Smooth muscle cell (in vitro differentiated cells): ENCODE measurements around the gene SOS1. TPM values are rescaled to one million over a fixed set of nuclear protein-coding genes. Genes with fewer than 3 reads are reported as not detected.

Experiments used
- DNase-seq: peaks from one replicate; lab custom pipeline; 2025; ENCODE audit not compliant: unreplicated experiment; lab: John Stamatoyannopoulos, UW
- H2AFZ ChIP-seq: fragments of 200-600 bp; sonication (generic); 2 replicates; pipeline ENCODE4 v1.6.0; 2016; ENCODE audit warnings: antibody characterized with exemption, low read depth, mild to moderate bottlenecking
- H3F3A ChIP-seq: fragments of 200-600 bp; sonication (generic); 2 replicates; pipeline ENCODE4 v1.6.0; 2017; ENCODE audit warnings: antibody characterized with exemption, low read depth
- H3K27ac ChIP-seq: fragments of 200-600 bp; sonication (generic); 2 replicates; pipeline ENCODE4 v1.5.1; 2016; ENCODE audit warnings: low read depth, mild to moderate bottlenecking
- H3K27me3 ChIP-seq: fragments of 200-600 bp; sonication (generic); 2 replicates; pipeline ENCODE4 v1.6.1; 2016; ENCODE audit warnings: low read depth, mild to moderate bottlenecking
- H3K36me3 ChIP-seq: fragments of 200-600 bp; sonication (generic); 2 replicates; pipeline ENCODE4 v1.5.1; 2016; ENCODE audit warnings: low read depth
- H3K4me1 ChIP-seq: fragments of 200-600 bp; sonication (generic); 2 replicates; pipeline ENCODE4 v1.5.1; 2016; ENCODE audit warnings: low read depth
- H3K4me2 ChIP-seq: fragments of 200-600 bp; sonication (generic); 2 replicates; pipeline ENCODE4 v1.6.0; 2016; ENCODE audit warnings: mild to moderate bottlenecking
- H3K4me3 ChIP-seq: fragments of 200-600 bp; sonication (generic); 2 replicates; pipeline ENCODE4 v1.5.1; 2016; ENCODE audit warnings: mild to moderate bottlenecking
- H3K79me2 ChIP-seq: fragments of 200-600 bp; sonication (generic); 2 replicates; pipeline ENCODE4 v1.6.0; 2016; ENCODE audit warnings: low read depth, mild to moderate bottlenecking
- H3K9ac ChIP-seq: fragments of 200-600 bp; sonication (generic); 2 replicates; pipeline ENCODE4 v1.6.0; 2016; ENCODE audit warnings: low read depth
- H3K9me3 ChIP-seq: fragments of 200-600 bp; sonication (generic); replicated peaks from 2 replicates; pipeline ENCODE4 v1.5.1; 2016; ENCODE audit warnings: low read depth
- H4K20me1 ChIP-seq: fragments of 200-600 bp; sonication (generic); 2 replicates; pipeline ENCODE4 v1.6.0; 2016; ENCODE audit warnings: low read depth
- CTCF ChIP-seq: fragments of 200-600 bp; sonication (generic); IDR thresholded peaks from 2 replicates; pipeline ENCODE4 v1.5.1; 2017; ENCODE audit warnings: borderline replicate concordance, mild to moderate bottlenecking, antibody characterized with exemption; ENCODE audit not compliant: insufficient read depth, poor library complexity, severe bottlenecking
- WGBS: methylation state at CpG from one replicate; pipeline ENCODE4 v1.1.7; 2016; ENCODE audit warnings: low lambda C conversion rate; 5-methylcytosine and 5-hydroxymethylcytosine counted together
- polyA plus RNA-seq: library from polyadenylated mRNA; unstranded; fragments of >200 nt; fragmentation: Nextera tagmentation; extraction: Ambion mirVana; gene quantifications from 2 replicates; pipeline ENCODE4 v1.2.1, GENCODE V29; 2016
- total RNA-seq: library from RNA; depleted of rRNA; stranded (reverse); fragments of >200 nt; gene quantifications from 2 replicates; pipeline ENCODE4 v1.2.3, GENCODE V29; 2014

SOS1 gene
- total and polyA plus RNA-seq, 2 experiments from 2014 or later: 8.4 to 34.0 TPM

- DNase-seq: no peak
- Histone ChIP-seq H3K4me2 (no peak overlapping the region), H3K79me2 (peaks cover 65% of the 10 kb centered on the region), H2AFZ (no peak overlapping the region), H3K9ac (peak overlapping the region; percentile 40), H3K9me3 (no peaks in the 10 kb centered on the region), H3K4me3 (no peak overlapping the region), H3K27ac (peak overlapping the region; percentile 64), H3K4me1 (no peaks in the 10 kb centered on the region), H3F3A (no peaks in the 10 kb centered on the region), H3K36me3 (no peaks in the 10 kb centered on the region), H3K27me3 (no peaks in the 10 kb centered on the region), H4K20me1 (peaks cover 66% of the 10 kb centered on the region)
- WGBS: 83% methylated on average over 1 of the region's 1 CpG
- TF ChIP-seq CTCF: no peak
These were observed 52.3 kb downstream of the SOS1 start for GRCh38 chr2:39068299-39069135.

DNA sequence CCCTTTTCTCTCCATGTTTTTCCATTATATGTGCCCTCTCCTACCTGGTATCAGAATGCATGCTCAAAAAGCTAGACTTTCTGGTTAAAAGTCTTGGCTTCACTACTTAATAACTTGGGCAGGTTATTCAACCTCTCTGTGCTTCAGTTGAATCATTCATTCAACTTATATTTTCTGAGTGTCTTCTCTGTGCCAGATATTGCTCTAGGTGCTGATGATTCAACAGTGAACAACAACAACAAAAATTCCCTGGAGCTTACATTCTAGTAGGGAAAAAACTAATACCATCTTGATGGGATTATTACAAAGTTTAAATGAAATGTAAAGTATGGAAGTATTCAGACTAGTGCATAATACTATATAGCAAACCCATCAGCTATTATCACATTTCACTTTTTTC lies 55.2 kb downstream of the SOS1 start:
- TF ChIP-seq CTCF: no peak
- Histone ChIP-seq H2AFZ (no peak overlapping the region), H3K27ac (no peak overlapping the region), H3K4me2 (no peak overlapping the region), H3K9me3 (no peaks in the 10 kb centered on the region), H4K20me1 (peaks cover 44% of the 10 kb centered on the region), H3K4me3 (no peak overlapping the region), H3K27me3 (no peaks in the 10 kb centered on the region), H3K36me3 (no peaks in the 10 kb centered on the region), H3F3A (no peaks in the 10 kb centered on the region), H3K9ac (no peak overlapping the region), H3K79me2 (peaks cover 54% of the 10 kb centered on the region), H3K4me1 (no peaks in the 10 kb centered on the region)
- no peak for DNase-seq

GRCh38 chr2:39062320-39062719 lies 58.5 kb downstream of the SOS1 start:
- no peak overlapping the region for H2AFZ ChIP-seq
- TF ChIP-seq CTCF: no peak
- H3K27ac ChIP-seq: no peak overlapping the region
- H3K4me3 ChIP-seq: no peak overlapping the region
- no peaks in the 10 kb centered on the region for H3K36me3 ChIP-seq
- no peaks in the 10 kb centered on the region for H3K9me3 ChIP-seq
- DNase-seq: no peak
- H3K4me2 ChIP-seq: no peak overlapping the region
- WGBS: 77% methylated on average over 6 of the region's 6 CpGs
- no peaks in the 10 kb centered on the region for H3K27me3 ChIP-seq
- H3F3A ChIP-seq: no peaks in the 10 kb centered on the region
- H3K9ac ChIP-seq: no peak overlapping the region
- peaks cover 51% of the 10 kb centered on the region for H3K79me2 ChIP-seq
- H4K20me1 ChIP-seq: peaks cover 33% of the 10 kb centered on the region
- no peaks in the 10 kb centered on the region for H3K4me1 ChIP-seq

- no peaks in the 10 kb centered on the region for H3K4me1 ChIP-seq
- no peak overlapping the region for H3K27ac ChIP-seq
- DNase-seq: no peak
- H3K27me3 ChIP-seq: no peaks in the 10 kb centered on the region
- H3K79me2 ChIP-seq: peaks cover 46% of the 10 kb centered on the region
- H3K4me2 ChIP-seq: no peak overlapping the region
- peaks cover 31% of the 10 kb centered on the region for H4K20me1 ChIP-seq
- no peak for TF ChIP-seq CTCF
- no peaks in the 10 kb centered on the region for H3F3A ChIP-seq
- H3K36me3 ChIP-seq: no peaks in the 10 kb centered on the region
- H3K9ac ChIP-seq: no peak overlapping the region
- 91% methylated on average over 4 of the region's 4 CpGs for WGBS
- H3K9me3 ChIP-seq: no peaks in the 10 kb centered on the region
- H3K4me3 ChIP-seq: no peak overlapping the region
- H2AFZ ChIP-seq: no peak overlapping the region
These were observed 59.6 kb downstream of the SOS1 start for GRCh38 chr2:39061280-39061679.
